Type B pancreatic cell (in vitro differentiated cells): Measurements from ENCODE around the gene APOC4. TPM values are rescaled to one million over a fixed set of nuclear protein-coding genes. Genes with fewer than 3 reads are reported as not detected.

Experiments used
- DNase-seq: peaks from one replicate; pipeline ENCODE4 v3.0.0; 2021; ENCODE audit warnings: mixed read lengths; ENCODE audit not compliant: unreplicated experiment; ENCODE audit errors: extremely low spot score
- H3K27ac Mint-ChIP-seq: 2 replicates; pipeline ENCODE4 v1.8.0; 2021; ENCODE audit warnings: mild to moderate bottlenecking, mixed read lengths
- H3K27me3 Mint-ChIP-seq: 2 replicates; pipeline ENCODE4 v1.8.0; 2021; ENCODE audit warnings: mixed read lengths
- H3K36me3 Mint-ChIP-seq: 2 replicates; pipeline ENCODE4 v1.8.0; 2021; ENCODE audit warnings: mixed read lengths
- H3K4me1 Mint-ChIP-seq: one replicate; pipeline ENCODE4 v1.8.0; 2021; ENCODE audit warnings: mixed read lengths; ENCODE audit not compliant: unreplicated experiment
- H3K4me3 Mint-ChIP-seq: 2 replicates; pipeline ENCODE4 v1.8.0; 2021; ENCODE audit warnings: mild to moderate bottlenecking, mixed read lengths
- H3K9me3 Mint-ChIP-seq: 2 replicates; pipeline ENCODE4 v1.8.0; 2021; ENCODE audit warnings: mixed read lengths
- CTCF ChIP-seq: fragments of 200-600 bp; sonication (generic); conservative IDR thresholded peaks from 2 replicates; pipeline ENCODE4 v1.5.0; 2021; ENCODE audit warnings: antibody characterized with exemption, mild to moderate bottlenecking
- total RNA-seq: library from RNA; stranded (reverse); gene quantifications from 2 replicates; pipeline ENCODE4 v1.2.1, GENCODE V29; 2021; ENCODE audit warnings: low replicate concordance

Gene APOC4
- total RNA-seq, 1 donor from 2014 or later, result not detected

GRCh38 chr19:44927746-44928145, 14.3 kb upstream of the APOC4 start:
- peaks cover 7% of the 10 kb centered on the region for H3K27me3 Mint-ChIP-seq
- no peaks in the 10 kb centered on the region for H3K9me3 Mint-ChIP-seq
- peaks cover 11% of the 10 kb centered on the region for H3K4me1 Mint-ChIP-seq
- TF ChIP-seq CTCF, result no peak
- H3K4me3 Mint-ChIP-seq, result no peak overlapping the region
- DNase-seq, result no peak
- H3K36me3 Mint-ChIP-seq, result no peaks in the 10 kb centered on the region
- no peak overlapping the region for H3K27ac Mint-ChIP-seq

- Mint-ChIP-seq H3K9me3 (no peaks in the 10 kb centered on the region), H3K27ac (no peak overlapping the region)
Measured at GRCh38 chr19:44930088-44930487, 11.9 kb upstream of the APOC4 start.

GRCh38 chr19:44931541-44931940, 10.5 kb upstream of the APOC4 start:
- Mint-ChIP-seq H3K4me1 (peaks cover 5% of the 10 kb centered on the region), H3K27ac (no peak overlapping the region), H3K9me3 (no peaks in the 10 kb centered on the region), H3K36me3 (no peaks in the 10 kb centered on the region), H3K27me3 (peaks cover 3% of the 10 kb centered on the region), H3K4me3 (no peak overlapping the region)
- no peak for TF ChIP-seq CTCF
- no peak for DNase-seq

More at GRCh38 chr19:44930088-44930487, 11.9 kb upstream of the APOC4 start:
- no peaks in the 10 kb centered on the region for H3K36me3 Mint-ChIP-seq
- no peak for TF ChIP-seq CTCF
- DNase-seq, result no peak
- peaks cover 11% of the 10 kb centered on the region for H3K4me1 Mint-ChIP-seq
- no peak overlapping the region for H3K4me3 Mint-ChIP-seq
- peaks cover 7% of the 10 kb centered on the region for H3K27me3 Mint-ChIP-seq

GRCh38 chr19:44939668-44940067, 2.4 kb upstream of the APOC4 start:
- H3K36me3 Mint-ChIP-seq, result no peaks in the 10 kb centered on the region
- TF ChIP-seq CTCF, result no peak
- H3K9me3 Mint-ChIP-seq, result no peaks in the 10 kb centered on the region
- H3K27ac Mint-ChIP-seq, result no peak overlapping the region
- DNase-seq, result no peak
- H3K27me3 Mint-ChIP-seq, result no peaks in the 10 kb centered on the region
- no peaks in the 10 kb centered on the region for H3K4me1 Mint-ChIP-seq
- no peak overlapping the region for H3K4me3 Mint-ChIP-seq

GRCh38 chr19:44943801-44944249, 1.8 kb downstream of the APOC4 start:
- Mint-ChIP-seq H3K27me3 (no peaks in the 10 kb centered on the region), H3K27ac (no peak overlapping the region), H3K36me3 (no peaks in the 10 kb centered on the region), H3K9me3 (no peaks in the 10 kb centered on the region), H3K4me1 (no peaks in the 10 kb centered on the region), H3K4me3 (no peak overlapping the region)
- DNase-seq, result no peak
- TF ChIP-seq CTCF, result no peak

- Mint-ChIP-seq H3K4me1 (peaks cover 4% of the 10 kb centered on the region), H3K27ac (no peak overlapping the region), H3K27me3 (no peaks in the 10 kb centered on the region), H3K36me3 (no peaks in the 10 kb centered on the region), H3K4me3 (no peak overlapping the region), H3K9me3 (no peaks in the 10 kb centered on the region)
- no peak for DNase-seq
- no peak for TF ChIP-seq CTCF
Measured at GRCh38 chr19:44947041-44947581, 5.1 kb downstream of the APOC4 start.
